Ishikawa (cell line): ENCODE results near the gene PLA2G7.

Experiments used
- CEBPB ChIP-seq: IDR thresholded peaks from 2 replicates; pipeline ENCODE4 v1.6.1; 2012
- CREB1 ChIP-seq: IDR thresholded peaks from 2 replicates; pipeline ENCODE4 v1.6.1; 2012; ENCODE audit warnings: low read depth
- EGR1 ChIP-seq: IDR thresholded peaks from 2 replicates; pipeline ENCODE4 v1.6.1; 2012
- EP300 ChIP-seq: IDR thresholded peaks from 2 replicates; pipeline ENCODE4 v1.6.1; 2012; ENCODE audit warnings: borderline replicate concordance
- FOXM1 ChIP-seq: IDR thresholded peaks from 2 replicates; pipeline ENCODE4 v1.6.1; 2012; ENCODE audit warnings: low read depth, borderline replicate concordance
- NFIC ChIP-seq: IDR thresholded peaks from 2 replicates; pipeline ENCODE4 v1.6.1; 2012
- RAD21 ChIP-seq: IDR thresholded peaks from 2 replicates; pipeline ENCODE4 v1.6.1; 2012; ENCODE audit warnings: low read depth
- REST ChIP-seq: IDR thresholded peaks from 2 replicates; pipeline ENCODE4 v1.6.1; 2012; ENCODE audit warnings: low read depth, mild to moderate bottlenecking
- TAF1 ChIP-seq: IDR thresholded peaks from 2 replicates; pipeline ENCODE4 v1.6.1; 2012; ENCODE audit warnings: low read depth, mild to moderate bottlenecking
- TCF12 ChIP-seq: IDR thresholded peaks from 2 replicates; pipeline ENCODE4 v1.6.1; 2012; ENCODE audit warnings: low read depth
- TEAD4 ChIP-seq: IDR thresholded peaks from 2 replicates; pipeline ENCODE4 v1.6.1; 2012
- YY1 ChIP-seq: IDR thresholded peaks from 2 replicates; pipeline ENCODE4 v1.6.1; 2012; ENCODE audit warnings: low read depth
- ZBTB7A ChIP-seq: IDR thresholded peaks from 2 replicates; pipeline ENCODE4 v1.6.1; 2012; ENCODE audit warnings: low read depth
- TF ChIP-seq, protein P1 (sequence below): IDR thresholded peaks from 2 replicates; pipeline ENCODE4 v1.6.1; 2012
- TF ChIP-seq, protein P2 (sequence below): IDR thresholded peaks from 2 replicates; pipeline ENCODE4 v1.6.1; 2012

Gene PLA2G7

DNA sequence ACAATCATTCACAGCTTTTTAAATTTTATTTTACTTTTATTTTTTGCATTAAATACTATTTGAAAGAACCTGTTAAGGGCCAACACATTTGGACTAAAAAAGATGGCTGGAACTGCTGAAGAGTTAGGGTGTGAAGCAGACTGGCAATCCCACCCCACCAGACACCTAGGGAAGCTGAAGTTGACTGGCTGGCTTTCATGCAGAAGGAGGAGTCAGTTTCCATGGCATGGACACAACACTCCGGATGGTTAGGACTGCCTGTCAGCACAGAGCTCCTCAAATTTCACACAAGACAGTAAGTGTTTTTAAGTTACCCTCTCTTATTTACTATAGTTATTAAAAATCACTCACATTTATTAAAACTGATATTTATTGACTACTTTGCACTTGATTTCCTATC, 11.5 kb upstream of the PLA2G7 start, which contains the start of gene ANKRD66:
Gene ANKRD66 (plus strand): TSS at position 238 of the 400 bp plus-strand sequence. CDS start 5,016 bp downstream, outside the sequence.
- TF ChIP-seq, protein P1, sequence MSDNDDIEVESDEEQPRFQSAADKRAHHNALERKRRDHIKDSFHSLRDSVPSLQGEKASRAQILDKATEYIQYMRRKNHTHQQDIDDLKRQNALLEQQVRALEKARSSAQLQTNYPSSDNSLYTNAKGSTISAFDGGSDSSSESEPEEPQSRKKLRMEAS, result no peak
- no peak for TF ChIP-seq ZBTB7A
- TF ChIP-seq TCF12, result no peak
- no peak for TF ChIP-seq EP300
- no peak for TF ChIP-seq YY1
- TF ChIP-seq, protein P2, sequence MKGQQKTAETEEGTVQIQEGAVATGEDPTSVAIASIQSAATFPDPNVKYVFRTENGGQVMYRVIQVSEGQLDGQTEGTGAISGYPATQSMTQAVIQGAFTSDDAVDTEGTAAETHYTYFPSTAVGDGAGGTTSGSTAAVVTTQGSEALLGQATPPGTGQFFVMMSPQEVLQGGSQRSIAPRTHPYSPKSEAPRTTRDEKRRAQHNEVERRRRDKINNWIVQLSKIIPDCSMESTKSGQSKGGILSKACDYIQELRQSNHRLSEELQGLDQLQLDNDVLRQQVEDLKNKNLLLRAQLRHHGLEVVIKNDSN, result no peak
- TF ChIP-seq FOXM1, result no peak
- TF ChIP-seq TEAD4, result no peak
- TF ChIP-seq CREB1, result no peak

DNA sequence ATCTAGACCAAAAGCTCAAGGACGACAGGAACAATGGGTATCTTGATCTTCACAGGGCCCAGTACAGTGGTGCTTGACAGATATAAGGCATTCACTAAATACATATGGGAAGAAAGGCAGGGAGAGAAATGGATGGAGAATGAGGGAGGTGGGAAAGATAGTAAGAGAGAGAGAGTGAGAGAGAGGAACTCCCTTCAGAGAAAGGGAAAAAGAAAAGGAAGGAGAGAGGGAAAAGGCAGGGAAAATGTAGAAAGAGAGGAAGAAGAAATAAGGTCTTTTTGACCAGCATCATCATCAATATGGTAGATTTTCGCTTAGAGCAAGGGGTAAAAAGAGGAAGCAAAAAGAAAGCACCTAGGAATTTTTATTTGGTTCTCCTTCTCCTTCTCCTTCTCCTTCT, 10.8 kb upstream of the PLA2G7 start:
- no peak for TF ChIP-seq RAD21
- TF ChIP-seq YY1, result no peak
- TF ChIP-seq TAF1, result no peak
- TF ChIP-seq EP300, result no peak
- TF ChIP-seq, protein P2, result no peak
- TF ChIP-seq EGR1, result no peak
- TF ChIP-seq, protein P1, result no peak
- TF ChIP-seq NFIC, result no peak
- no peak for TF ChIP-seq CREB1
- TF ChIP-seq TEAD4, result no peak
- no peak for TF ChIP-seq FOXM1
- TF ChIP-seq TCF12, result no peak
- TF ChIP-seq REST, result no peak
- TF ChIP-seq ZBTB7A, result no peak
- no peak for TF ChIP-seq CEBPB

DNA sequence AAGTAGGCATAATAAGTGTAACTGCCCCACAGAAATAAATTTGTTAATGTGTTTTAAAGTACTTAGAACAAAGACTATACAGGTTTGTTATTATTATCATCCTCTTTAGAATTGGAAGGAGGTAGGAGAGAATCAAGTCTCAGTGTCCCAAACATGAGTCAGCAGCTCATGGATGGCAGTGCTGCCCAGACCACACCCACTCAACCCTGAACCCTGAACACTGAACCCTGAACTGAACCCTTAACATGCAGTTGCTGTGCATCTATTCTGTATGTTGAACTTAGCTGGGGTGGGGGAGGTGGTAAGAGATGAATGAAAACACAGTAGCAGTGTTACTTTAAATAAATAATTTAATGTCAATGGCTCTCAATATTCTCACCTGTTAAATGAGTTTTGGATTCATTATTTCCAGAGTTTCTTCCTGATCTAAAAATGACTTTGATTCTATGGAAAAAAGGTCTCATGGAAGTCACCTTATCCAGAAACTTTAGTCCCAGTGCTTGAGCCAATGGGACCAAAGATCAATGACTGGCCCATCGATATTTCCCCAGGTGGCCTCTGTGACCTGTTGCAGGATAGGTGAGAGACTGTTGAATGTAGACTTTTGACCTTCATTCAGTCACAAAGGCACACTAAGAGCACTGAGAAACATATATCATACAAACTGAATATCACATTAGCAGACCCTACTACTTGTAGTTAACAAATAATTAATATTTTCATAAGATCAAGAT, 8.4 kb upstream of the PLA2G7 start:
- no peak for TF ChIP-seq TCF12
- TF ChIP-seq CREB1, result no peak
- TF ChIP-seq TEAD4, result no peak
- no peak for TF ChIP-seq REST
- TF ChIP-seq CEBPB, result no peak
- no peak for TF ChIP-seq RAD21
- TF ChIP-seq EP300, result no peak
- TF ChIP-seq, protein P1, result no peak
- no peak for TF ChIP-seq TAF1
- no peak for TF ChIP-seq NFIC
- TF ChIP-seq FOXM1, result no peak
- TF ChIP-seq EGR1, result no peak
- no peak for TF ChIP-seq ZBTB7A
- TF ChIP-seq, protein P2, result no peak
- TF ChIP-seq YY1, result no peak

- TF ChIP-seq REST, result no peak
- no peak for TF ChIP-seq CREB1
- TF ChIP-seq, protein P1, result no peak
- TF ChIP-seq FOXM1, result no peak
- no peak for TF ChIP-seq NFIC
- TF ChIP-seq ZBTB7A, result no peak
- TF ChIP-seq TAF1, result no peak
Measured at GRCh38 chr6:46741910-46742309, 6.7 kb upstream of the PLA2G7 start.
